ENCODE measurements around the gene RGS1. TPM values are rescaled to one million over a fixed set of nuclear protein-coding genes. Genes with fewer than 3 reads are reported as not detected.
"Not testable (repeated sequence)": the region's sequence is repeated elsewhere in the genome, so short reads cannot be mapped to it uniquely, and the experiment has no call there.

RGS1 gene
- total and polyA plus RNA-seq, 8 donors = 1.5 to 32.3 (median 4.5) TPM

GRCh38 chr1:192529811-192530210 is 45.8 kb upstream of the RGS1 start:
- no peak for ATAC-seq
- no peak for DNase-seq
- Histone ChIP-seq H3K9me3 (no peaks in the 10 kb centered on the region), H3K36me3 (no peaks in the 10 kb centered on the region), H3K27me3 (no peaks in the 10 kb centered on the region), H3K4me3 (no peak overlapping the region), H3K27ac (peak overlapping the region; percentile 1 to 67), H3K4me1 (peaks cover 0 to 6% of the 10 kb centered on the region in 2 donors)
- intact Hi-C loops (cut with DNase I) = no loop called here
- TF ChIP-seq, protein P1, sequence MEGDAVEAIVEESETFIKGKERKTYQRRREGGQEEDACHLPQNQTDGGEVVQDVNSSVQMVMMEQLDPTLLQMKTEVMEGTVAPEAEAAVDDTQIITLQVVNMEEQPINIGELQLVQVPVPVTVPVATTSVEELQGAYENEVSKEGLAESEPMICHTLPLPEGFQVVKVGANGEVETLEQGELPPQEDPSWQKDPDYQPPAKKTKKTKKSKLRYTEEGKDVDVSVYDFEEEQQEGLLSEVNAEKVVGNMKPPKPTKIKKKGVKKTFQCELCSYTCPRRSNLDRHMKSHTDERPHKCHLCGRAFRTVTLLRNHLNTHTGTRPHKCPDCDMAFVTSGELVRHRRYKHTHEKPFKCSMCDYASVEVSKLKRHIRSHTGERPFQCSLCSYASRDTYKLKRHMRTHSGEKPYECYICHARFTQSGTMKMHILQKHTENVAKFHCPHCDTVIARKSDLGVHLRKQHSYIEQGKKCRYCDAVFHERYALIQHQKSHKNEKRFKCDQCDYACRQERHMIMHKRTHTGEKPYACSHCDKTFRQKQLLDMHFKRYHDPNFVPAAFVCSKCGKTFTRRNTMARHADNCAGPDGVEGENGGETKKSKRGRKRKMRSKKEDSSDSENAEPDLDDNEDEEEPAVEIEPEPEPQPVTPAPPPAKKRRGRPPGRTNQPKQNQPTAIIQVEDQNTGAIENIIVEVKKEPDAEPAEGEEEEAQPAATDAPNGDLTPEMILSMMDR (IDR thresholded peaks at IDR 0.05) = no peak

GRCh38 chr1:192530254-192530653 is 45.3 kb upstream of the RGS1 start:
- intact Hi-C loops (cut with DNase I) = no loop called here
- H3K27me3 ChIP-seq = no peaks in the 10 kb centered on the region
- H3K4me3 ChIP-seq = no peak overlapping the region
- no peak for DNase-seq
- H3K36me3 ChIP-seq = no peaks in the 10 kb centered on the region
- no peaks in the 10 kb centered on the region for H3K9me3 ChIP-seq
- H3K27ac ChIP-seq = peak overlapping the region; percentile 1 to 67
- ATAC-seq = peak; percentile 71
- TF ChIP-seq, protein P1 (IDR thresholded peaks at IDR 0.05) = no peak
- H3K4me1 ChIP-seq = peaks cover 0 to 6% of the 10 kb centered on the region in 2 donors

DNA sequence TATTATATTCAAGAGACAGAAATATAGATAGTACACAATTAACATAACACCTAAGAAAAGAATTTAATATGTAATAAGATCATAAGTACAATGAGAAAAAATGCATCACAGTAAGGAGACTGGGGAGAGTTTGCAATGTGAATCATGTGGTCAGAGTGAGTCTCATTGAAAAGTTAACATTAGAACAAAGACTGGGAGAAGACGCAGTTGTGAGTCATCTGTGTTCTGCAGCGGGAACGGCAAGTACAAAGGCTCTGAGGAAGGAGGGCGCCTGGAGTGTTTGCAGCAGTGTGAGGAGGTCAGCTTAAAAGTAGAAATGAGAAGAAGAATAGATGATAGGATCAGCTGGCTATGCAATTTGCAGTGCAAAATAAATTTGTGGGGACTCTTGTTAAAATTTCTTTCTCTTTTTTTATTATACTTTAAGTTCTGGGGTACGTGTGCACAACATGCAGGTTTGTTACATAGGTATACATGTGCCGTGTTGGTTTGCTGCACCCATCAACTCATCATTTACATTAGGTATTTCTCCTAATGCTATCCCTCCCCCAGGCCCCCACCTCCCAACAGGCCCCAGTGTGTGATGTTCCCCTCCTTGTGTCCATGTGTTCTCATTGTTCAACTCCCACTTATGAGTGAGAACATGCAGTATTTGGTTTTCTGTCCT is 44.4 kb upstream of the RGS1 start:
- intact Hi-C loops (cut with DNase I); H3K36me3 ChIP-seq; H3K27me3 ChIP-seq; H3K9me3 ChIP-seq; H3K4me3 ChIP-seq; H3K4me1 ChIP-seq: not testable (repeated sequence)
- ATAC-seq = peak; percentile 97
- DNase-seq = peak in 1 of 4 donors; percentile 79
- peak overlapping the region in 1 of 2 donors; percentile 67 for H3K27ac ChIP-seq

GRCh38 chr1:192534666-192535065 is 40.9 kb upstream of the RGS1 start:
- no peaks in the 10 kb centered on the region for H3K36me3 ChIP-seq
- ATAC-seq (no peak), DNase-seq (no peak)
- intact Hi-C loops (cut with DNase I) = no loop called here
- H3K27ac ChIP-seq = no peak overlapping the region
- TF ChIP-seq, protein P1 (IDR thresholded peaks at IDR 0.05) = no peak
- H3K9me3 ChIP-seq = no peaks in the 10 kb centered on the region
- H3K27me3 ChIP-seq = no peaks in the 10 kb centered on the region
- no peak overlapping the region for H3K4me3 ChIP-seq
- peaks cover 4 to 12% of the 10 kb centered on the region in 2 donors for H3K4me1 ChIP-seq

- DNase-seq (no peak), ATAC-seq (no peak)
- Histone ChIP-seq H3K4me1 (peaks cover 8 to 11% of the 10 kb centered on the region in 2 donors), H3K36me3 (no peaks in the 10 kb centered on the region), H3K27ac (no peak overlapping the region), H3K27me3 (no peaks in the 10 kb centered on the region), H3K4me3 (no peak overlapping the region), H3K9me3 (no peaks in the 10 kb centered on the region)
- TF ChIP-seq, protein P1 (IDR thresholded peaks at IDR 0.05) = no peak
- intact Hi-C loops (cut with DNase I) = no loop called here
These were observed 39.5 kb upstream of the RGS1 start for GRCh38 chr1:192535916-192536664.

Measured in left lung (tissue), 10 donors.